ENCODE measurements around the gene LINGO1.

LINGO1 gene

DNA sequence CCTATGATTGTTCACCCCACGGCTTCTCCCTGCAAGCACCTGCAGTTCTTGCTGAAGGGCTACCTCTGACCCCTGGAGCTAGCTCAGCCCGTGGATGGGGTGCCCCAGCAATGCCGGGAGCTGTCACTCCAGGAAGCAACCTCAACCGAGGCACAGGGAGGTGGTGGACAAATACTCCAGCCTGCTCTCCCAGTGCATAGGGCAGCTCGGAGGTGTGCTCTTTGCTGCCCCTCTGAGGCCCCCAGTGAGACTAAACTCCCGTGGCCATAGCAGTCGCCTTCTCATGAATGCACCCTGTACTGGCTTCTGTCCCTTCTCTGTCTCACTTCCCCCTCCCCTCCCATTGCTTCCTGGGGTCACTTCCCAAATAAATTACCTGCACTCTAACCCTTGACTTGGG lies 48.5 kb downstream of the LINGO1 start:
- peaks cover 0 to 2% (median 0%) of the 10 kb centered on the region in 5 donors for H3K9me3 ChIP-seq (ENCODE audit: control insufficient read depth in 5 of 5, low read length in 5 of 5)
- no peak overlapping the region for H3K4me3 ChIP-seq (ENCODE audit: low read depth in 1 of 5, low read length in 5 of 5)
- H3K27me3 ChIP-seq (ENCODE audit: control insufficient read depth in 5 of 5, insufficient read depth in 4 of 5, low read length in 5 of 5) = peaks cover 0 to 8% (median 3%) of the 10 kb centered on the region in 5 donors
- H3K9ac ChIP-seq (ENCODE audit: low read length in 5 of 5) = no peak overlapping the region
- peaks cover 0 to 7% (median 0%) of the 10 kb centered on the region in 5 donors for H3K4me1 ChIP-seq (ENCODE audit: control insufficient read depth in 5 of 5, insufficient read depth in 5 of 5, low read length in 5 of 5)
- H3K36me3 ChIP-seq (ENCODE audit: control insufficient read depth in 5 of 5, insufficient read depth in 5 of 5, low read length in 5 of 5) = no peaks in the 10 kb centered on the region
- H3K27ac ChIP-seq (ENCODE audit: low read depth, low read length) = no peak overlapping the region

DNA sequence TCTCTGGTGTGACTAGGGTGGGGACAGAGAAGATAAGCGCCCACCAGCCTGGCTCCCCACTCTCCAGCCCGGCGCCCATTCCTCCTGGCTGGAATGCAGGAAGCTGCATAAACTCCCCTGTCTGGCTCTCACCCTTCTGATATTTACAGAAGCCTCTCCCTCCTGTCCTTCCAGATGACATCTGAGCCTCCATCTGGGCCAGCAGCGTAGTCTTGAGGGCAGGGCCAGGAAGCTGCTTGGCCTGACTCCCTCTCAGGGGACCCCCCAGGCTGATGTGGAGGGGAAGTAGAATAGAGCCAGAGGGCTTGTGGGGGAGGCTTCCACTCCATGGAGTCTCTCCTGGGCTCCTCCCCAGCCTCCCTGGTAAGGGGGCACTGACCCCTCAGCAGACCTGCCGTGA lies 49.9 kb downstream of the LINGO1 start:
- Histone ChIP-seq H3K9ac (ENCODE audit: low read length in 5 of 5) (no peak overlapping the region), H3K36me3 (ENCODE audit: control insufficient read depth in 5 of 5, insufficient read depth in 5 of 5, low read length in 5 of 5) (no peaks in the 10 kb centered on the region), H3K4me3 (ENCODE audit: low read depth in 1 of 5, low read length in 5 of 5) (no peak overlapping the region), H3K9me3 (ENCODE audit: control insufficient read depth in 5 of 5, low read length in 5 of 5) (peaks cover 0 to 2% (median 0%) of the 10 kb centered on the region in 5 donors), H3K27me3 (ENCODE audit: control insufficient read depth in 5 of 5, insufficient read depth in 4 of 5, low read length in 5 of 5) (peaks cover 0 to 10% (median 3%) of the 10 kb centered on the region in 5 donors), H3K27ac (ENCODE audit: low read depth, low read length) (no peak overlapping the region), H3K4me1 (ENCODE audit: control insufficient read depth in 5 of 5, insufficient read depth in 5 of 5, low read length in 5 of 5) (peaks cover 0 to 10% (median 0%) of the 10 kb centered on the region in 5 donors)

GRCh38 chr15:77581896-77582569 lies 50.7 kb downstream of the LINGO1 start:
- Histone ChIP-seq H3K9me3 (ENCODE audit: control insufficient read depth in 5 of 5, low read length in 5 of 5) (peaks cover 0 to 2% (median 0%) of the 10 kb centered on the region in 5 donors), H3K4me1 (ENCODE audit: control insufficient read depth in 5 of 5, insufficient read depth in 5 of 5, low read length in 5 of 5) (peaks cover 0 to 14% (median 0%) of the 10 kb centered on the region in 5 donors), H3K27me3 (ENCODE audit: control insufficient read depth in 5 of 5, insufficient read depth in 4 of 5, low read length in 5 of 5) (peaks cover 0 to 10% (median 3%) of the 10 kb centered on the region in 5 donors), H3K36me3 (ENCODE audit: control insufficient read depth in 5 of 5, insufficient read depth in 5 of 5, low read length in 5 of 5) (no peaks in the 10 kb centered on the region), H3K27ac (ENCODE audit: low read depth, low read length) (no peak overlapping the region), H3K4me3 (ENCODE audit: low read depth in 1 of 5, low read length in 5 of 5) (no peak overlapping the region), H3K9ac (ENCODE audit: low read length in 5 of 5) (no peak overlapping the region)

- no peaks in the 10 kb centered on the region for H3K36me3 ChIP-seq (ENCODE audit: control insufficient read depth in 5 of 5, insufficient read depth in 5 of 5, low read length in 5 of 5)
- no peak overlapping the region for H3K4me3 ChIP-seq (ENCODE audit: low read depth in 1 of 5, low read length in 5 of 5)
- H3K9me3 ChIP-seq (ENCODE audit: control insufficient read depth in 5 of 5, low read length in 5 of 5) = peaks cover 0 to 2% (median 0%) of the 10 kb centered on the region in 5 donors
- H3K27ac ChIP-seq (ENCODE audit: low read depth, low read length) = no peak overlapping the region
- H3K4me1 ChIP-seq (ENCODE audit: control insufficient read depth in 5 of 5, insufficient read depth in 5 of 5, low read length in 5 of 5) = peaks cover 0 to 14% (median 0%) of the 10 kb centered on the region in 5 donors
- H3K9ac ChIP-seq (ENCODE audit: low read length in 5 of 5) = no peak overlapping the region
- peaks cover 0 to 10% (median 3%) of the 10 kb centered on the region in 5 donors for H3K27me3 ChIP-seq (ENCODE audit: control insufficient read depth in 5 of 5, insufficient read depth in 4 of 5, low read length in 5 of 5)
These were observed 51.6 kb downstream of the LINGO1 start for GRCh38 chr15:77580996-77581682.

GRCh38 chr15:77579498-77580188 lies 53.1 kb downstream of the LINGO1 start:
- Histone ChIP-seq H3K4me3 (ENCODE audit: low read depth in 1 of 5, low read length in 5 of 5) (no peak overlapping the region), H3K9ac (ENCODE audit: low read length in 5 of 5) (no peak overlapping the region), H3K27ac (ENCODE audit: low read depth, low read length) (no peak overlapping the region), H3K4me1 (ENCODE audit: control insufficient read depth in 5 of 5, insufficient read depth in 5 of 5, low read length in 5 of 5) (peaks cover 0 to 14% (median 0%) of the 10 kb centered on the region in 5 donors), H3K27me3 (ENCODE audit: control insufficient read depth in 5 of 5, insufficient read depth in 4 of 5, low read length in 5 of 5) (peaks cover 0 to 10% (median under 1%) of the 10 kb centered on the region in 5 donors), H3K9me3 (ENCODE audit: control insufficient read depth in 5 of 5, low read length in 5 of 5) (peaks cover 0 to 2% (median 0%) of the 10 kb centered on the region in 5 donors), H3K36me3 (ENCODE audit: control insufficient read depth in 5 of 5, insufficient read depth in 5 of 5, low read length in 5 of 5) (no peaks in the 10 kb centered on the region)

DNA sequence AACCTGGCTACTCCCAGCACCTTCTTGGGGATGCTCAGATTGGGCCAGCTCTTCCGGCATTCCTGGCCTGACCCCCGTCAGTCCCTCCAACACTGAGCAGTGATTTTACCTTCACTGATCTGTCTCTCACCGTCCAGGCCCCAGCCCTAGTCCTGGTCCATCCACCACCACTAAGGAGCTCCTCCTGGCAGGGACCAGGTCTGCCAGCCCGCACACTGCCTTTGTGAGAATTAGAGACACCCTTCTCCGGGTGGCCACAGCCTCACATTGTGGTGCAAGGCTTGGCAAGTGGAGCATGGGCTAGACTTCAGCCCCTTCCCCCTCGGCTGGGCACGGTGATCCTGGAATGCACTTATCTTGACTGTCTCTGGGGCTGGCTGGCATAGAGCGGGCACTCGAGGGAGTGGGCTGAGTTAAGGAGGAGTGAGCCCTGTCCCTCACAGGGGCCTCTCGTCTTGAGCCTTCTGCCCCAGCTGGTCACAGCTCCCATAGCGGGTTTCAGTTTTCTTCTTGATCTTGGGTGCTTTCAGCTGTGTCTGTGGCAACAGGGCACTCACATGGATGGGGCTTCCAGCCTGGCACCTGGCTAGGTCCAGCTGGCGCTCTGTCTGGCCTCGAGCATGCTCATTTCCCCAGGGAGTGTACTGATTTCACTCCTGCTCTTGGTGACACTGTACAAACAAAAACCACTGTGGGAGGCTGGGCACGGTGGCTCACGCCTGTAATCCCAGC lies 53.9 kb downstream of the LINGO1 start:
- Histone ChIP-seq H3K36me3 (ENCODE audit: control insufficient read depth in 5 of 5, insufficient read depth in 5 of 5, low read length in 5 of 5) (no peaks in the 10 kb centered on the region), H3K4me3 (ENCODE audit: low read depth in 1 of 5, low read length in 5 of 5) (no peak overlapping the region), H3K27ac (ENCODE audit: low read depth, low read length) (no peak overlapping the region), H3K27me3 (ENCODE audit: control insufficient read depth in 5 of 5, insufficient read depth in 4 of 5, low read length in 5 of 5) (peaks cover 0 to 4% (median 0%) of the 10 kb centered on the region in 5 donors), H3K9me3 (ENCODE audit: control insufficient read depth in 5 of 5, low read length in 5 of 5) (peaks cover 0 to 2% (median 0%) of the 10 kb centered on the region in 5 donors), H3K4me1 (ENCODE audit: control insufficient read depth in 5 of 5, insufficient read depth in 5 of 5, low read length in 5 of 5) (peaks cover 0 to 14% (median 0%) of the 10 kb centered on the region in 5 donors), H3K9ac (ENCODE audit: low read length in 5 of 5) (no peak overlapping the region)

GRCh38 chr15:77577366-77577950 lies 55.3 kb downstream of the LINGO1 start:
- Histone ChIP-seq H3K9me3 (ENCODE audit: control insufficient read depth in 5 of 5, low read length in 5 of 5) (no peaks in the 10 kb centered on the region), H3K4me3 (ENCODE audit: low read depth in 1 of 5, low read length in 5 of 5) (no peak overlapping the region), H3K27me3 (ENCODE audit: control insufficient read depth in 5 of 5, insufficient read depth in 4 of 5, low read length in 5 of 5) (peaks cover 0 to 3% (median 0%) of the 10 kb centered on the region in 5 donors), H3K27ac (ENCODE audit: low read depth, low read length) (no peak overlapping the region), H3K4me1 (ENCODE audit: control insufficient read depth in 5 of 5, insufficient read depth in 5 of 5, low read length in 5 of 5) (peaks cover 0 to 14% (median 0%) of the 10 kb centered on the region in 5 donors), H3K9ac (ENCODE audit: low read length in 5 of 5) (peak overlapping the region in 1 of 5 donors; percentile 11), H3K36me3 (ENCODE audit: control insufficient read depth in 5 of 5, insufficient read depth in 5 of 5, low read length in 5 of 5) (no peaks in the 10 kb centered on the region)

DNA sequence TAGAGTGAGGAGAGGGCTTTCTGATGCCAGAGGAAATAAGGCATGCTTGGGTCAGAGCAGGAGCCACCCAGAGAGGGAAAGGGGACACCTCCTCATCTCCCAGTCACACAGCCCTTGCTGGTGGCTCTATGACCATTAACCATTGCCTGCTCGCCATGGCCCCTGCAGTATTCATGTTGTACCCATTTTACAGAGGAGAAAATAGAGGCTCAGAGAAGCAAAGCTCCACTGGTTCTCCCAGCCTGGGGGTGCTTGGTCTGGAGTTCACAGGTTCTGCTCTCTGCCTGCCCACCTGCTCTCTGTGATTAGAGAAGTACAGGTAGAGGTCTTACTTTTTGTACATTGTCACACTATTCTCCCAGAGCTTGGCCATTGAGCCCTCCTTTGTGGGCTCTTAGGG lies 56.2 kb downstream of the LINGO1 start:
- no peak overlapping the region for H3K27ac ChIP-seq (ENCODE audit: low read depth, low read length)
- H3K9me3 ChIP-seq (ENCODE audit: control insufficient read depth in 5 of 5, low read length in 5 of 5) = no peaks in the 10 kb centered on the region
- H3K4me1 ChIP-seq (ENCODE audit: control insufficient read depth in 5 of 5, insufficient read depth in 5 of 5, low read length in 5 of 5) = peaks cover 0 to 11% (median 0%) of the 10 kb centered on the region in 5 donors
- no peak overlapping the region for H3K9ac ChIP-seq (ENCODE audit: low read length in 5 of 5)
- H3K36me3 ChIP-seq (ENCODE audit: control insufficient read depth in 5 of 5, insufficient read depth in 5 of 5, low read length in 5 of 5) = no peaks in the 10 kb centered on the region
- no peak overlapping the region for H3K4me3 ChIP-seq (ENCODE audit: low read depth in 1 of 5, low read length in 5 of 5)
- peaks cover 0 to 3% (median 0%) of the 10 kb centered on the region in 5 donors for H3K27me3 ChIP-seq (ENCODE audit: control insufficient read depth in 5 of 5, insufficient read depth in 4 of 5, low read length in 5 of 5)

- peaks cover 0 to 3% (median 0%) of the 10 kb centered on the region in 5 donors for H3K27me3 ChIP-seq (ENCODE audit: control insufficient read depth in 5 of 5, insufficient read depth in 4 of 5, low read length in 5 of 5)
- H3K4me1 ChIP-seq (ENCODE audit: control insufficient read depth in 5 of 5, insufficient read depth in 5 of 5, low read length in 5 of 5) = peaks cover 0 to 7% (median 0%) of the 10 kb centered on the region in 5 donors
- H3K27ac ChIP-seq (ENCODE audit: low read depth, low read length) = no peak overlapping the region
- no peak overlapping the region for H3K9ac ChIP-seq (ENCODE audit: low read length in 5 of 5)
- no peaks in the 10 kb centered on the region for H3K36me3 ChIP-seq (ENCODE audit: control insufficient read depth in 5 of 5, insufficient read depth in 5 of 5, low read length in 5 of 5)
- no peaks in the 10 kb centered on the region for H3K9me3 ChIP-seq (ENCODE audit: control insufficient read depth in 5 of 5, low read length in 5 of 5)
- H3K4me3 ChIP-seq (ENCODE audit: low read depth in 1 of 5, low read length in 5 of 5) = no peak overlapping the region
These were observed 57.3 kb downstream of the LINGO1 start for GRCh38 chr15:77575203-77575934.

Data from subcutaneous abdominal adipose tissue (tissue), 5 donors.